Astrocyte of the cerebellum (primary cell): ENCODE results near the gene HLCS.

Source experiments
- DNase-seq: peaks from one replicate; pipeline ENCODE4 v3.0.0-alpha.2; 2011; ENCODE audit warnings: low read depth
- H3K4me3 ChIP-seq: 2 replicates; pipeline ENCODE4 v1.5.1; 2011; ENCODE audit warnings: mild to moderate bottlenecking, low read depth, low read length, moderate library complexity
- in situ Hi-C: cut with HindIII; loops from 2 replicates; pipeline ENCODE4 v1.10.0; 2017; ENCODE audit warnings: low sequenced_read_pairs
- TF ChIP-seq, protein P1 (sequence below): IDR thresholded peaks from 2 replicates; pipeline ENCODE4 v1.5.1; 2012; ENCODE audit warnings: low read length, low read depth, moderate library complexity, mild to moderate bottlenecking; ENCODE audit errors: missing control alignments

HLCS gene

GRCh38 chr21:36932161-36932816 lies 34.2 kb downstream of the HLCS start:
- in situ Hi-C loops: no loop called here
- DNase-seq: no peak
- H3K4me3 ChIP-seq: no peak overlapping the region
- TF ChIP-seq, protein P1, sequence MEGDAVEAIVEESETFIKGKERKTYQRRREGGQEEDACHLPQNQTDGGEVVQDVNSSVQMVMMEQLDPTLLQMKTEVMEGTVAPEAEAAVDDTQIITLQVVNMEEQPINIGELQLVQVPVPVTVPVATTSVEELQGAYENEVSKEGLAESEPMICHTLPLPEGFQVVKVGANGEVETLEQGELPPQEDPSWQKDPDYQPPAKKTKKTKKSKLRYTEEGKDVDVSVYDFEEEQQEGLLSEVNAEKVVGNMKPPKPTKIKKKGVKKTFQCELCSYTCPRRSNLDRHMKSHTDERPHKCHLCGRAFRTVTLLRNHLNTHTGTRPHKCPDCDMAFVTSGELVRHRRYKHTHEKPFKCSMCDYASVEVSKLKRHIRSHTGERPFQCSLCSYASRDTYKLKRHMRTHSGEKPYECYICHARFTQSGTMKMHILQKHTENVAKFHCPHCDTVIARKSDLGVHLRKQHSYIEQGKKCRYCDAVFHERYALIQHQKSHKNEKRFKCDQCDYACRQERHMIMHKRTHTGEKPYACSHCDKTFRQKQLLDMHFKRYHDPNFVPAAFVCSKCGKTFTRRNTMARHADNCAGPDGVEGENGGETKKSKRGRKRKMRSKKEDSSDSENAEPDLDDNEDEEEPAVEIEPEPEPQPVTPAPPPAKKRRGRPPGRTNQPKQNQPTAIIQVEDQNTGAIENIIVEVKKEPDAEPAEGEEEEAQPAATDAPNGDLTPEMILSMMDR: no peak

DNA sequence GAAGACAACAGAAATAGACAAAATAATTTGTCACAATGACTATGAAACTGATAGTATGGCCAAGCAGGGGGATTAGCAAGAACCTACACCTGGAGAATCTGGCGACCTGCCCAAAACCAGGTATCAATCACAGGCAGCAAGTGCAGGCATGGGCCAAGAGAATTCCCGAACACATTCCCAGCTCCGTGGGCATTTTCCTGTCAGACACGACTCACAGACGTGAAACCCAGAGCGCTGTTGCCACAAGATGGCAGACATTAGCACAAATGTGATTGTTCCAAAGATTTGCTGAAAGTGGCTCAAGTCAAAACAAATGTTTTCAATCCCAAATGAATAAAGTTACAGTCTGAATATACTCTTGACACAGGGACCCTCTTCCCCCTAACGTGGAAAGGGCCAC lies 36.8 kb downstream of the HLCS start:
- TF ChIP-seq, protein P1: no peak
- in situ Hi-C loops: no loop called here
- no peak overlapping the region for H3K4me3 ChIP-seq
- no peak for DNase-seq

- TF ChIP-seq, protein P1: no peak
- in situ Hi-C loops: no loop called here
- no peak overlapping the region for H3K4me3 ChIP-seq
- no peak for DNase-seq
These were observed 37.5 kb downstream of the HLCS start for GRCh38 chr21:36928960-36929359.

GRCh38 chr21:36927719-36928117 lies 38.8 kb downstream of the HLCS start:
- DNase-seq: peak; percentile 84
- no peak overlapping the region for H3K4me3 ChIP-seq
- TF ChIP-seq, protein P1: peak; percentile 96
- in situ Hi-C loops: no loop called here

DNA sequence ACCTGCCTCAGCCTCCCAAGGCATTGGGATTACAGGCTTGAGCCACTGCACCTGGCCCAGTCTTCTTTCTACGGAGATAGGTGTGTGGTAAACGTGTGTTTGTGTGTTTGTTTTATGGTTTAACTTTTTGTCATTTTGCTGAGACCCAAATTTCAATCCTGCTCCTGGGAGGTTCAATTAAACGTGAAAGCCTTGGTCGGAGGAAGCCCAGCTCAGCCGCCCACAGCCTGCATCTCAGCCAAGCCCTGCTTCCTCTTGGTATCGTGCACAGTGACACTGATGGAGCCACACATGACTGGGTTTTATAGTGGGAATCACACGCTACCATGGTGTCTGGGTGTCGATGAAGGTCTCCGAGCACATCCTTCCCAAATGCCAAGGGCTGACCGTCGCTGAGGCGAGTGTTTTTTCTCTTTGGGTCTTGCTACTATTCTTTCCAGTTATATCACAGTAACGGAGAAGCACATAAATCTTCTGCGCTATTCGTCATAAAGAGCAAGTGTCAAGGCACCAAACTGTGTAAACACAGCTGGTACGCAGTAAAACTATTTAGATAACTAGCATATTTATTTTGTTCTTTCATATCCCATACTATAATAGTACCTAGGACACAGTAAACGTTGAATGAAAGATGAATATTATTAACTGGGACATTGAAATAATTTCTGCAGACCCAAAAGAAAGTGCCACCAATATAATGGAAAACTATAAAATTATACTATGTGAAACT lies 39.3 kb downstream of the HLCS start:
- in situ Hi-C loops: no loop called here
- no peak for DNase-seq
- H3K4me3 ChIP-seq: no peak overlapping the region

GRCh38 chr21:36923270-36923669 lies 43.2 kb downstream of the HLCS start:
- no peak overlapping the region for H3K4me3 ChIP-seq
- in situ Hi-C loops: no loop called here
- no peak for DNase-seq
- TF ChIP-seq, protein P1: no peak

More for the DNA sequence above, 39.3 kb downstream of the HLCS start:
- TF ChIP-seq, protein P1: no peak
